Activated effector memory CD4-positive, alpha-beta T cell treated with Interleukin-2 at 50 U/mL for 16 hours (primary cell): Measurements from ENCODE around the gene OSBPL3.

Experiments
- DNase-seq: peaks from one replicate; pipeline ENCODE4 v3.0.0-alpha.2; 2020

The OSBPL3 gene

GRCh38 chr7:24891311-24891735 lies 88.7 kb downstream of the OSBPL3 start:
- DNase-seq = no peak

DNA sequence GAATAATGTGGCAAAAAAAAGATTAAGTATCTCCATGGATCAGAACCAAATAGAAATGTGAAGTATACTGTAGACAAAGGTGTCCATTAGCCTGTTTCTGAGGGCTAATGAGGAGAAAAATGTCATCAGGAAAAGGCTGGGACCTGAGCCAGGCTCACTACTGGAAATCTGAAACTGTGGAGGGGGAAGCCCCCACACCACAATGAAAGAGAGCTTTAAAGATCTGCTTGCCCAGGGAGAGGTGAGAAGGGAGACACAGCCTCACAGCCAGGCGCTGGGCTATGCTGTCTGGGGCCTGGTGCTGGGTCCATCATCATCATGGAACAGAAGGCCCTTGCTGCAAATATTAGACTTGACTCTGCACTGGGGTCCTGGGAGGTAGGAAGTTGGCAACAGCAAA lies 90.4 kb downstream of the OSBPL3 start:
- DNase-seq = no peak

DNA sequence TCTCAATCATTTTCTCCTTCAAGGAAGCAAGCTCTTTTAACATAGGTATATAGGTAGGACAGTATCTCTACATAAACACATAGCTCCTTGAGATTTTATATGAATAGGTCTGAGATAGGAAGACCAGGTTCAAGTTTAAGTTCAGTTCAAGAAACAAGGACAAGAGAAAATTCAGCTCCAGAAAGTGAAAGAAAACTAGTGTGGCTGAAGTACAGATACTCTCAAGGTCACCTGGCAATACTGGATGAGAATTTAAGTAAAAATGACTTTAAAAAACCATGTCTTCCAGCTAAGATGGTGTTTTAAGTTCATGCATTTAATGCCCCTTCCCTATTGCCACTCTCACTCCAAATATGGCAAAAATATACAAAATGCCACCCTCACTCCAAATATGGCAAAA lies 91.3 kb downstream of the OSBPL3 start:
- DNase-seq = no peak

- no peak for DNase-seq
Observed at GRCh38 chr7:24885716-24886115, 94.3 kb downstream of the OSBPL3 start.

DNA sequence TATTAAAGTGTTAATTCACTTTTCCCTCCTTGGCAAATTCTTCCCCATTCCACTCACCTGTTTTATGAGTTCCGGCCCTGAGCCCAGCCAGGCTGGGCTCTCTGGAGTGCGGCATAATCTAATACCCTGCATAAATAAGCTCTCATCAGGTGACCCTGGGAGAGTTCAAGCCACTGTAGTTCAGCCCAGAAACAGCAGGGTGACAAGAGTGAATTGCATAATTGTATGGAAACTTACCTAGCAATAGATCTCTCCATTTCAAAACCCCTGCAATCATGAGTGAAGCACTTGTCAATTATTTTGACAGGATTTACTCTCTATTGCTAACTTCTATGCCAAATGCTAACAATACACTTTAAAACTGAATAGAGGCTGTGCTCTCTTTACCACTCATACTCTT lies 94.7 kb downstream of the OSBPL3 start:
- DNase-seq = no peak

- no peak for DNase-seq
Observed at GRCh38 chr7:24884401-24884800, 95.6 kb downstream of the OSBPL3 start.

- DNase-seq = no peak
Observed at GRCh38 chr7:24883622-24884013, 96.4 kb downstream of the OSBPL3 start.

GRCh38 chr7:24882989-24883621 lies 96.9 kb downstream of the OSBPL3 start:
- DNase-seq = no peak

GRCh38 chr7:24881623-24882022 lies 98.4 kb downstream of the OSBPL3 start:
- no peak for DNase-seq

- no peak for DNase-seq
Observed at GRCh38 chr7:24880886-24881285, 99.1 kb downstream of the OSBPL3 start.

DNA sequence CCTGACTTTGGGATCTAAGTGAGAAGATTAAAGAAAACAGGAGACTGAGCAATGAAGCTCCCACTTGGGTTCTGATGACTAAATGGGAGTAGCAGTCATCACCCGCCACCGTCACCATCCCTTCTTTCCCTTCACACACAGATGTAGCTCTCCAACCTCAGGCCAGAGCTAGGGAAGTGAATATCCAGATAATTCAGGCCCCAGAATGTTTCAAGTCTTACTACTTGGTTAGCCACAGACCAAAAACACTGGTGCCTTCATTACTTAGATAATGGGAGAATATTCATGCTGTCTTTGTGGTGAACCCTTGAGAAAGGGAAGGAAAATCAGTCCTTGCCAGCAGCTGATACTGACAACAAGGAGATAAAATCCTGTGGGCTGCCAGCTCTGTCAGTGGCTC lies 100.7 kb downstream of the OSBPL3 start:
- DNase-seq = no peak

DNA sequence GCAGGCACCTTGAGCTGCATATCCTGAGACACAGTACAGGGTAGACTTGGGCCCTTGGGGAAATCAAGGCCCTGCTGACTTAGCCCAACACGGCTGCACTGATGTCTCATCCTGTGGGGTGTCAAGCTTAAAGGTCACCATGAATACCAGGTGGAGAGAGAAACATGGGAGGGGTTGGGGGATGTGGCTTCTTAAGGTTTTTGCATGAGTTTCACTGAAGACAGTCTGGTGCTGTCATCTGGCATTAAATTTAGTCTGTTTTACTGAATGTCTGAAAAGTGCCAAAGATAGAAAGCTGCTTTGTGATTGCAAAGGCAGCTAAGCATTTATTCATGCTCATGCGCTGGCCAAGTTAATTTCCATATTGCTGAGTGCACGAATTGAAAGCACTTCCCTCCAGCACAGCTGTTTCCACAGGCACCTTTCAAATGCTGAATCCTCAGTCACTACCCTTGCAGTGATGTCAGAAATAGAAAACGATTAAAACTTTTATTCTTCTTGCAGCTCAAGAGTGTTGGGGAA lies 102.1 kb downstream of the OSBPL3 start:
- no peak for DNase-seq

GRCh38 chr7:24874791-24875190 lies 105.2 kb downstream of the OSBPL3 start:
- no peak for DNase-seq

- DNase-seq = no peak
Observed at GRCh38 chr7:24873944-24874343, 106.0 kb downstream of the OSBPL3 start.

DNA sequence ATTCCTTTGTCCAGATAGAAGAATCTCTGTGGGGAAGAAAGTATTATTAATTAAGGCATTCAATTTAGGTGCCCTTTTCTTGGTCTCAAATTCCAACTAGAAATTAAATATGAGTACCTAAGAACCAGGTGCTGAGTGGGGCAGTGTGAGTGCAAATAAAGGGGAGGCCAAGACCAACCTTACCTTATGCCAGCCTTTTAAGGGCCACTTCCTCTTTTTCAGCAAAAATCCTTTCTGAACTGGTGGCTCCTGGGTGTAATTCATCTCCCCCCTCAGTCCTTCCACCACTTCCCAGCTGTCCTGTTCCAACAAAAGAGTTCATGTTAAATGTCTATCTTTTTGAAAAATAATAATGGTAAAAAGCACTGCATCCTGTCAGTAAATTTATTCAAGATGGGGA lies 108.2 kb downstream of the OSBPL3 start:
- DNase-seq = no peak

DNA sequence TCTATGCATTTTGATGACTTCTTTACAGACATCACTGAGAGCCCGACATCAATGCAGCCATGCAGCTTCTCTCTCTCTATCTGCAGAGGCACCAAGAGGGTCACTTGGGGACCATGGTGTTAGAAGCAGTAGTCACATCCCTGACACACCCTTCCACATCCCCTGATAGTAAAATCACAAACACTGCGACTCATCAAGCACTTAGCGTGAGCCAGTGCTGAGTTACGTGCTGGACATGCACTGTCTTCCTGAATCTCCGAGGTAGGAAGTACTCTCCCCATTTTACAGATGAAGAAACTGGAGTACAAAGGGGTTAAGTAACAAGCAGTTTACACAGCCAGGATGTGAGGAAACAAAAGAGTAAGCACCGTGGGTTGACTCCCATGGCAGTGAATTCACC lies 109.2 kb downstream of the OSBPL3 start:
- no peak for DNase-seq

GRCh38 chr7:24869572-24869971 lies 110.4 kb downstream of the OSBPL3 start:
- no peak for DNase-seq

- no peak for DNase-seq
Observed at GRCh38 chr7:24868741-24869140, 111.2 kb downstream of the OSBPL3 start.

DNA sequence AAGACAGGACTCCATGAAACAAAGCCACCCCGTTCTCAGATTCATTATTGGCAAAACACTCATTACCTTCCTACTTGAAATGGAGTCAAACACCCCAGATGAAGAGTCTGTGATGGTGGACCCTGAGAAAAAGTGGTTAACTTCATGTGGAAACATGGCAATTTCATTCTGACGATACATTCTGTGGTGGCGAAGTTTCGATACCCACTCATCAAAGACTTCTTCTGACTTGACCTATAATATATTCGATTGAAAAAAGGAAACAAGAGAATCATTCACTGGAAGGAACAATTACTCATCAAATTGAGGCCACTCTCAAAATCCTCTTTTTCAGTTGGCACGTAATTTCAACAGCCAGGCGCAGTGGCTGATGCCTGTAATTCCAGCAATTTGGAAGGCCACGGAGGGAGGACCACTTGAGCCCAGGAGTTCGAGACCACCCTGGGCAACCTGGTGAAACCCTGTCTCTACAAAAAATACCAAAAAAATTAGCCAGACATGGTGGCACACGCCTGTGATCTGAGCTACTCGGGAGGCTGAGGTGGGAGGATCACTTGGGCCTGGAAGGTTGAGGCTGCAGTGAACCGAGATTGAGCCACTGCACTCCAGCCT lies 113.9 kb downstream of the OSBPL3 start:
- no peak for DNase-seq

- DNase-seq = no peak
Observed at GRCh38 chr7:24864214-24864817, 115.7 kb downstream of the OSBPL3 start.

GRCh38 chr7:24863626-24864025 lies 116.4 kb downstream of the OSBPL3 start:
- DNase-seq = no peak

DNA sequence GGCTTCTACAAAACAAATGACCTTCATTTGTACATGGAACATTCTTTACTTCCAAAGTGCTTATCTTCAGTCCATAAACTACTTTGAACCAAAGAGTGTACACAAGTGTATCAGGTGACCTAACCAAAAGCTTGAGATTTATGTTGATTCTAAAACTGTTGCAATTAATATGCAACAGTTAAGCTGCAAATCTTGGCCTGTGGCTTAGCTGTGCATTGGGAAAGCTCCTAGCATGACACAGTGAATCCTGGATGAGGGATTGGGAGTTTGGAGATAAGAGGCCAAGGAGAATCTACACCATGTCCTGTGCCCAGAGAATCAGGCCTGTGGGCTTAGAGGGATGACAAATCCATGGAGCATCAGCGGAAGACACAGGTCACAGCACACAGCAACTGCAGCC lies 117.5 kb downstream of the OSBPL3 start:
- no peak for DNase-seq

- no peak for DNase-seq
Observed at GRCh38 chr7:24861336-24861735, 118.6 kb downstream of the OSBPL3 start.

DNA sequence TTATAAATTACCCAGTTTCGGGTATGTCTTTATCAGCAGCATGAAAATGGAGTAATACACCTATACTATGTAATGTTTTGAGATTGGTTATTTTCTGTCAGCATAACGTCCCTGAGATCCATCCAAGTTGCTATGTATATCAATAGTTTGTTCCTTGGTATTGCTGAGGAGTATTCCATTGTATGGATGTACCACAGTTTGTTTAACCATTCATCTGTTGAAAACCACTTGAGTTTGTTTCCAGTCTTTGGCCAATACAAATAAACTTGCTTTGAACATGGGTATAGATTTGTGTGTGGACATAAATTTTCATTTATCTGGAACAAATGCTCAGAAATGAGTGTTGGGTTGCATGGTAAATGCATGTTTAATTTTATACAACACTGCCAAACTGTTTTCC lies 119.4 kb downstream of the OSBPL3 start:
- DNase-seq = no peak
